ENCODE results near the gene NPEPL1.
A peak's percentile ranks its signal among the peaks of the same experiment; 100 is the strongest.

The NPEPL1 gene

DNA sequence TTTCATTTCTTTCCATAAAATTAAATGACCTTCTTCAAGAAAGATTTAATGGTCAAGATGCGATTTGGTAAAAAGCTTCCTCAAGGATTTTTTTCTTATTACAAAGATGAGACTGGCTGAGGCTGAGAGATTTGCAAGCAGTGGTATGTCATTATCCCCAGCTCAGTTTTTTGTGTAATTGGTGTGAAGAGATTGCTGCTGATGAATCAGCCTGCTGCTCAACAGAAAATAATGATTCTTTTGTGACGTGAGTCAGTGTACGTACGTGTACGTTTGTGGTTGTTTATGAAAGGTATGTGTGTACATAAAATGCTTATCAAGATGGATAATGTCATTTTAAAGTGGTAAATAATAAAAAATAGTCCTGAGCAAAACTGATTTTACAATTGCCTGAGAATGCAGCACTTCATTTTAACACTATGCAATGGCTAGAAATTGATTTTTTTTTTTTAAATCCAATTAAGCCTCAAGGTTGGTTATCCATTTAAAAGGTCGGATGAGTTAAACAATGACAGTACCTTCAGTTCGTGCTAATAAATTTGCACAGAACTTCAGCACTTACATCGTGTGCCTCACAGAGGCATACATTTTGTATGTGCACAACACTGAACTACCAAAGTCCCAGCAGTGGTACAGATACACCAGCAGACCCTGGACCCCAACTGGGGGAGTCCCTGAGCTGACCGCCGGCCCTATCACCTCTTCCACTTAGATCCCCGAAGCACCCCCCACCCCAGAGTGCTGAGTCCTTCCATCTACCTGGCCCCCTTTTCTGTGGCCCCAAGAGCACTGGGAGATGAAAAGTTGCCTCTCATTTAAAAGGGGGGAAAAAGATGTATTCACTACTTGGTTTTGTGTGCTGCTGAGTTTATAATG, 9.7 kb upstream of the NPEPL1 start:
- no peak for DNase-seq (ENCODE audit: low read depth in 2 of 3, low spot score in 1 of 3)

DNA sequence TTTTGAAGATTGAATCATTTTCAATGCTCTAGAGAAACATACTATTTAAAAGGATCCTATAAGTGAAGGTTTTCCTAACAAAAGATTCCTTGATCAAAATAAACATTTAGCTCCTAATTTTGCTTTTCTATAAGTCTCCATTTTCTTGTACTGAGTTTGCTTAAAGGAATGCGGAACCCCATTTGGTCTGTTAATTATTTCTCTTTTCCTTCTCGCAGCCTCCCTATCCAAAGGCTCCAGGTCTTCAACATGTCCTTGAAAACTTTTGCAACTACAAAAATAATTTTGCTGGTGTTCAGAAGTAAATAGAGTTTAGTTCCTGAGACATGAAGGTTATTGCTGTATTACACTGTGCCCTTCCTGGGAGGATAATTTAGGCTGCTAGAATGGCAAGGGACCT, 8.3 kb upstream of the NPEPL1 start:
- no peak for DNase-seq (ENCODE audit: low read depth in 2 of 3, low spot score in 1 of 3)

DNA sequence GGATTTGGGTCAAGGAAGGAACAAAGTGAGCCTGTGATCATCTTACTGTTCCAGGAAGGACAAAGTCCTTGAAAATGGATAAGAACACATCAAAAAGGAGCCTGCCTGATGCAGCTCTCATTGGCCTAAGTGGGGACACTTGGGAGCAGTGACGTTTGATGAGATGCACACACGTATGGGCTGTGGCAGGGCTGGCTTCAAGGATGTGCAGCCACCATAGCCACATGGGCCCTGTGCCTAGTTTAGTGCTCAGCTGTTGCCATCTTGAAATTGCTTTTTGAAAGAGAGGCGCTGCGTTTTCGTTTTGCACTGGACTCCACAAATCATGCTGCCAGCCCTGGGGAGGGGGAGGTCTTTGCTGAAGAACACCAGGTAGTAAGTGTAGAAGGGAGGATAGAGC, 6.6 kb upstream of the NPEPL1 start:
- DNase-seq (ENCODE audit: low read depth in 2 of 3, low spot score in 1 of 3), result no peak

DNA sequence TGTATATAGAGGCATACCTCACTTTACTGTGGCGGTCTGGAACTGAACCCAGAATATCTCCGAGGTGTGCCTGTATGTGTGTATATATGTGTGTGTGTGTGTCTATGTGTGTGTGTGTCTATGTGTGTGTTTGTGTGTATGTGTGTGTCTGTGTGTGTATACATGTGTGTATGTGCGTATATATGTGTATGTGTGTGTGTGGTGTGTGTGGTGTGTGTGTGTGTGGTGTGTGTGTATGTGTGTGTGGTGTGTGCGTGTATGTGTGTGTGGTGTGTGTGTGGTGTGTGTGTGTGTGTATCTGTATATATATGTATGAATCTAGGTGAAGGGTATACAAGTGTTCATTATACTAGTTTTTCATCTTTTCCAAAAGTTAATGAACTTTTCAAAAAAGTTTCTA, 4.2 kb upstream of the NPEPL1 start:
- no peak for DNase-seq (ENCODE audit: low read depth in 2 of 3, low spot score in 1 of 3)

DNA sequence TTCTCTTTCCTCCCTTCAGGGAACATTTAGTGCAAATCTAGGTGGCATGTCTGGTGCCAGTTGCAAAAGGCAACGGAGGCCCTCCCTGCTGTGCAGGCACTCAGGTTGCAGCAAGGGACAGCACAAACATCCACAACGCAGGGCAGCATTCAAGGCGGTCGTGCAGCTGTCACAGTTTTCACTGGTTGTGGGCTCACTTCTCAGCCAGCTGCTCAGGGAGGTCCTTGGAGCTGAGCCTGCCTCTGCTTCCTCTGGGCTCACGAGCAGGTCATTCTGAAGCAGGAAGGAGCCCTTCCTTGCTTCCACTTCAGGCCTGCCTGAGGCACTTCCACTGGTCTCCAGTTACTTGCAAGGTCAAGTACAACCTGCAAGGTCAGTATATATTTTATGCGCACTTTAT, 3.8 kb upstream of the NPEPL1 start:
- no peak for DNase-seq (ENCODE audit: low read depth in 2 of 3, low spot score in 1 of 3)

DNA sequence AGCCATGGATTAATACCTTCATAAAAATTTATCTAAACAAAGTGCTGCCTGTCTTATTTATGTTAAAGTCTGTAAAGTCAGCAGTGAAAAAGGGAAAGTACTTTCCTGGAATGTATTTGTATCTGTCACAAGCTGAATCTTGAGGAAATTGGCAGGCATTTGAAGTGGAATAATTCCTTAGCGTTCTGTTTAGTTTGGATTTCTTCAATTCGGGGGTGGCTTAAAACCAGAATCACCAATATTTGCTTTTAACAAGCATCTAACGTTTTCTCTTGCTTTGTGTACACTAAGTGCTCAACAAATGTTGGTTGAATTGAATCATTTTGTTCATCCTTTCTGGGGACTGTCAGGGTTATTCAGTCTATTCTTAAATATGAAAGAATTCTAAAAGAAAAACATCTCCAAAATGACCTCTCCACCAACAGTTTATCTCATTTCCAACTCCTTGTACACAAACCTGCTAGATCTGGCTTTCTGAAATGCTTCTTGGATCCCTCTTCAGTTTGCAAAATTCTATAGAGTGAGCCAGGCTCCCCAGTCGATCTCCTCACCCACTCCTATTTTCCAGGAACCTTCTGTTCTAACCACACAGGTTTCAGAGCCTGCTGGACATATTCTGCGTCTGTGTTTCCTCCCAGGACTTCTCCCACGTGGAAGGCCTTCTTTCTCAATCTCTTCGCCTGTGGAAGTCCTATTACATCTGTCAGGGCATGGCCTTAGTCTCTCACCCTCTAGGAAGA, 2.0 kb upstream of the NPEPL1 start:
- DNase-seq (ENCODE audit: low read depth in 2 of 3, low spot score in 1 of 3), result no peak

DNA sequence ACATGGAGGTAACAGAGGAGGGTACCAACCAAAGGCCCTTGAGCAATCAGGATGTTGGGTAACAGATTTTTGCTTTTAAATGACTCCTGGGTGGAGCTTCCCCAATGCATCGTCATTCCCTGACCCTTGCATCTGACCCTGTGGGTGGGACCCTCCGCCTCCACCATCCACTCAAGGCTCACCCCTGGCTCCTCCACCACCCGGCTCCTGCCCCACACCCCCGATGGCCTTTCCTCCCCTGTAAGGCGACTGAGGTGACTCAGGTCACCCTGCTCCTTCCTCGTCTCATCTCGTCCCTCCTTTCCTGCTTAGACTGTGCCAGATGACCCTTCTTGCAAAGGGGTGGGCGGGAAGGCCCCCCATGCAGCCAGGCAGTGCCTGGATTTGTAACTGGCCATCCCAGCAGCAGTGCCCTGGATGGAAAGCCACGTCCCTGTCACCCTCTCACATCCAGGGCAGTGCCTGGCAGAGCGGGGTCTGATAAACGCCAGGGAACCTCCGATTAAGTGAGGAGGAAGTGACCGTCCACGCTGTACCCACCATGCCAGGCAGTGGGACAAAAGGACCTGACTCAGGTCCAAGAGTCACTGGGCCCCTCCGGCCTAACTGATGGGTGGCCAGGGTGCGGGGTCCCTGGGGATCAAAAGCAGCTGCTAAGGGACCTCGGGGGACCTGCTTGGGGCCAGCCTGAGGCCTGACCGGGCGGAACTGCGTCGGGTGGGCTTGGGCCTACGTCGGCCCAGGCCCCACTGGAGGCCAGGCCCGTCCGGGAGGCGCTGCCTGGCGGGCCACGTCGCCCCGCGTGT, 624 bp upstream of the NPEPL1 start:
- no peak for DNase-seq (ENCODE audit: low read depth in 2 of 3, low spot score in 1 of 3)

DNA sequence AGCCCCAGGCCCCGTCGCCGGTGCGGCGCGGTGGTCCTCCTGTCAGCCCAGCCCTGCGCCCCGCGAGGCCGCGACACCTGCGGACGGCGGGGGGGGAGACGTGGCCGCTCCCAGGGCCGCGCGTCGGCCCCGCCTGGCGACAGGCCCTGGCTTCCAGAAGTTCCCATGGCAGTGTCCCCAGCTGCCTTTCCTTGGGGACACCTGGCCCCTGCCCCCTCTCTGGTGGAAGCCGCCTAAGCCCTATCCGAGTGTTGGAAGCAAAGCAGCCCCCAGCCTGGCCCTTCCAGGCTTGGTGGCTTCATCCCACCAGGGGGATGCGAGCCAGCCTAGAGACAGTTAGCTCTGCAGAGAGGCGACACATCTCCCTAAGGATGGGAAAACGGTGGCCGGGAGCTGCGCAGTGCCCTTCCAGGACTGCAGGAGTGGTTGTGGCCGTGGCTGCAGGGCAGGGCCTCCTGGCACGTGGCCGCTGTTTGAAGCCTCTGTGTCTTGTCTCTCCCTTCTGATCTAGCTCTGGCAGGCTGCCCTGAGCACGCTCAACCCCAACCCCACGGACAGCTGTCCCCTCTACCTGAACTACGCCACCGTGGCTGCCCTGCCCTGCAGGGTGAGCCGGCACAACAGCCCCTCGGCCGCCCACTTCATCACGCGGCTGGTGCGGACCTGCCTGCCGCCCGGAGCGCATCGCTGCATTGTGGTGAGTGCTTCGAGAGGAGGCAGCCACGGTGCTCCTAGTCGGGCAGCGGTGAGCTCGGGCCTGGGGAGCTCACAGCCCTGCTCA, 816 bp downstream of the NPEPL1 start:
- peak in 1 of 3 donors; percentile 14 for DNase-seq (ENCODE audit: low read depth in 2 of 3, low spot score in 1 of 3)

DNA sequence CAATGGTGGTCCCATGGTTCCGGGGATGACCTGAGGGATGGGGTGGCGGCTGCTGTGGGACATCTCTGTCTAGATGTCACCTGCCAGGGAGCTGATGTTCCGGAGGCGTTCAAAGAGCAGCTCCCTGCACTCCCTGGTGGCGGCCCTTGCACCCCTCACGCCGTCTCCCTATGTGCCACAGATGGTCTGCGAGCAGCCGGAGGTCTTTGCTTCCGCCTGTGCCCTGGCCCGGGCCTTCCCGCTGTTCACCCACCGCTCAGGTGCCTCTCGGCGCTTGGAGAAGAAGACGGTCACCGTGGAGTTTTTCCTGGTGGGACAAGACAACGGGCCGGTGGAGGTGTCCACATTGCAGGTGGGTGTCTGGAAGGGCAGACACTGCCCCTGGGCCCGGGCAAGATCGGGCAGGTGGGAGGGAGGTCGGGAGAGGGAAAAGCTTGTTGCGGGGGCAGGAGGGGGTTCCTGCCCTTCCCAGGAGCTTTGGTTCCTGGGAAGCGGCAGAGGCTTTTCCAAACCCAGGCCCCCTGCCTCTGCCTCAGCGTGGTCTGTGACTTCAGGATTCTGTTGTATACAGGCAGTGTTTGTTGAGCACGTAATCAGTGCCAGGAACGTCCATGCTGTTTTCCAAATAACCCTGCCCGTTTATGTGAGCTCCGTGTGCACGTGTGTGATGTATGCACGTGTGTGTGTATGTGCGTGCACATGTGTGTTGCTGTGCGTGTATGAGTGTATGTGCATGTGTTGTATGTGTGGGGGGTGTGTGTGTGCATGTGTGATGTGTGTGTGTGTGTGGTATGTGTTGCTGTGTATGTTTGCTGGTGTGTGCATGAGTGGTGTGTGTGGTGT, 1.9 kb downstream of the NPEPL1 start:
- DNase-seq (ENCODE audit: low read depth in 2 of 3, low spot score in 1 of 3), result no peak

DNA sequence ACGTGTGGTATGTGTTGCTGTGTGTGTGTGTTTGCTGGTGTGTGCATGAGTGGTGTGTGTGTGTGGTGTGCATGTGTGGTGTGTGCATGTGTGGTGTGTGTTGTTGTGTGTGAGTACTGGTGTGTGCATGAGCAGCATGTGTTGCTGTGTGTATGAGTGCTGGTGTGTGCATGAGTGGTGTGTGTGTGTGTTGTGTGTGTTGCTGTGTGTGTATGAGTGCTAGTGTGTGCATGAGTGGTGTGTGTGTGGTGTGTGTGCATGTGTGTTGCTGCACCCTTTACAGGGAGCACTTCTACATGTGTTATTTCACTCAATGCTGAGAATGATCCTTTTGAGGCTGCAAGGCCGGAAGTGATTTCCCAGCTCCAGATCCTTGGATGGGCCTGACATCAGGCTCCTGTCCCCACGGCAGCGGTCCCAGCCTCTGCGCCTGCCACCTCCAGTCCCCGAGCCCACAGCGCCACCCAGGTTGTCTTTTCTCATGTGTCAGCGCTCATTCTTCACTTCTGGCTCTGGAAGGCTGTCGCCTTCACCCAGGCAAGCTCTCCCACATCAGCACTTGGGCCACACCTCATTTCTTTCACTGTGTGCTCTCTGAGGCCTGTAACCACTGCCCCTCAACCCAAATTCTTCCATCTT, 2.6 kb downstream of the NPEPL1 start:
- DNase-seq (ENCODE audit: low read depth in 2 of 3, low spot score in 1 of 3), result no peak

DNA sequence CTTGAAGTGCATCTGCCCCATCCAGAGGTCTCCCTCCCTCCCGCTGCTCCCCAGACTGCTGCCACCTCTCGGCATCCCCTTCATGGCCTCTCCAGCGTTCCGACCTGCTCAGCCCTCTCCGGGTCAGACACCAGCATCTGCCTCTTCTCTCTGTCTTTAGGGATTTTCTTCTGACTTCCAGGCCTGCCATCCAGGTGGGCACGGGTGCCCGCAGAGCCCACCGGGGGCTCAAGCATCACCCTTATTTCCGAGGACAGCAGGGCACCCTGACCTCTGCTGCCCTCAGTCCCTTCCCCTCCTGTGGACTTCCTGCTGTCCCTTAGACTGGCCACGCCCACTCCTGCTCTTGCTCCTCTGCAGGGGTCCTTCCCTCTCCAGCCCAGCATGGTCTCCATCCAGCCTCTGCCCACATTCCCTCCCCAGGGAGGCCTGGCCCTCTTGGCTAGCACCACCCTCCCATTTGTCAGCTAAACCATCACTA, 3.3 kb downstream of the NPEPL1 start:
- no peak for DNase-seq (ENCODE audit: low read depth in 2 of 3, low spot score in 1 of 3)

DNA sequence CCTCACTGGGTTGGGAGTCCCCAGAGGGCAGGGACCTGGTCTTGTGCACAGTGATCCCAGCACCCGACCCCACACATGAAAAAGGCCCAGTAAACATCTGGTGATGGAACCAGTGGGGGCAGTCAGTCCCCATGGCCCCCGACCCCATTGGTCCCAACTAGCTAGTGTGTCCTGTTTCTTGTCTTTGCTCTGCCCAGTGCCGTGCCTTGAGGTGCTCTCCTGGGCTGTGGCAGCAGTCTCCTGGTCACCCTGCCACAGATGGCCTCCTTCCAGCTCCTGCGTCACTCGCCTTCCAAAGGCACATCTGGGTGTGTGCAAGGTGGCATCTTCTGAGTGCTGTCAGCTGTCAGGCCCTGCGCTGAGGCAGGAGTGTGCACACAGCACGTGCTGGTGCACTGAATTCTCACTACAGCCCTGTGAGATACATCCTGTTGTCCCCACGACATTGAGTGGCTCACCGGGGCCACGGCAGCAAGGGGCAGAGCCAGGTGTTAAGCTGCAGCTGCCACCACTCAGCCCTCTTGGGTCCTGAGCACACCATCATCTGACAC, 3.9 kb downstream of the NPEPL1 start:
- DNase-seq (ENCODE audit: low read depth in 2 of 3, low spot score in 1 of 3), result no peak

DNA sequence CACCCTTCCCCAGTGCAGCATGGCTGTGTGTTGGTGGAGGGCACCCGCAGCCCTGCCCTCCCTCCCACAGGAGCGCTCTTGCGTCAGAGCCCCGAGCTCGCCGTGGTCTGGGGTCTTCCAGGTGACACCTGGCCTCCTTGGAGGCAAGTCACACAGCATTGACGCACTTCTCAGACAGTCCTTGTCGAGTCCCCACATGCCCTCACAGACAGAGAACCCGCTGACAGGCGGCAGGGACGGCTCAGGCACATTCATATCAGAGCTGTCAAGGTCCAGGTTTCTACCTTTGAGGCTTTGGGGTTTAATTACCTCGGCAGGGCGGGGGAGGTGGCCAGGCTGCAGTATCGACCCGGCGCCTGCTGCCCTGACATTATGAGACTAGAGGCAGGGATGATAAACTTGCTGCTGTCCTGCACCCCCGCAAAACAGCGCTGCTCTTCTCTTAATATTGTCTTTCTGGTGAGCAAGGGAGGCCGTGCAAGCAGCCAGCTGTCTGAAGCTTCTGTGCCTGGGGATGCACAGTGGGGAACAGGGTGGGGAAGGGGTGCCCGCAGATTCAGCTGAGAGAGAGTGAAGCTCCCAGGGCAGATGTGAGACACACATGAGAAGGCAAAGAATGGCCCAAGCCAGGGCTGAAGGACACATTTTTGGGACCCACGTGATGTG, 4.7 kb downstream of the NPEPL1 start:
- DNase-seq (ENCODE audit: low read depth in 2 of 3, low spot score in 1 of 3), result no peak

DNA sequence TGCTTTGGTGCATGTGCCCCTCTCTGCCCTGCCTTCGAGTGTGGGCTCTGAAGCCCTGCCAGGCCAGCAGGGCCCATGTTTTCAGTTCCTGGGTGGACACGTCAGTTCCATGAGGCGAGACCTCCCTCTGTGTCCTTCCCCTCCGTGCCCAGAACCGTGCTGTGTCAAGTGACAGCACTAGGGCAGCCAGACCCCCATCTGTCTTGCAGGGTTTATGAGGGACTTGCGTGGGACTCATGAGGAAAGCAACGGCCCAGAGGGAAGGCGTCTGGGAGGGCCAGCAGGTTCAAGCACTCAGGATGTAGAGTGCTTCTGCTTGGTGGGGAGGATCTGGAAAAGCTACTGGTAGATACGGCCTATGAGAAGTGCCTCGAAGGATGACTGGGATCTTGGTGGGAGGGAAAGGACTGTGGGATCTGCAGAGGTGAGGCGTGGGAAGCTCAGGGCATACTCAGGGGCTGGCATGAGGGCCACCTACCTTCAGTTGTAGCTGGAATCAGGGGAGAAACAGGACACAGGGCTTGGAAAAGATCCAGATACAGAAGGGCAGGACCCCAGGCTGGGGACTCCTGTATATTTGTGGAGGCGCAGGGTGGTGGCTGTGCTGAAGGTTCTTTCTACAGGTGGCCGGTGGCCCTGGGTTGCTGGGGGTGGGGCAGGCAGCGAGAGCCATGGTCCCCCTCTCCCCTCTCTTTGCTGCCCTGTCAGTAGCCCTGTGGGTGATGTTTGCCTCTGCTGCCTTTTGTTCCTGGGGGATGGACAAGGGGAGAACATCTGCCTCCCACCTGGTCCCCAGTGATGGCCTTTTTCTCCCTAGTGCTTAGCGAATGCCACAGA, 5.5 kb downstream of the NPEPL1 start:
- DNase-seq (ENCODE audit: low read depth in 2 of 3, low spot score in 1 of 3), result no peak

DNA sequence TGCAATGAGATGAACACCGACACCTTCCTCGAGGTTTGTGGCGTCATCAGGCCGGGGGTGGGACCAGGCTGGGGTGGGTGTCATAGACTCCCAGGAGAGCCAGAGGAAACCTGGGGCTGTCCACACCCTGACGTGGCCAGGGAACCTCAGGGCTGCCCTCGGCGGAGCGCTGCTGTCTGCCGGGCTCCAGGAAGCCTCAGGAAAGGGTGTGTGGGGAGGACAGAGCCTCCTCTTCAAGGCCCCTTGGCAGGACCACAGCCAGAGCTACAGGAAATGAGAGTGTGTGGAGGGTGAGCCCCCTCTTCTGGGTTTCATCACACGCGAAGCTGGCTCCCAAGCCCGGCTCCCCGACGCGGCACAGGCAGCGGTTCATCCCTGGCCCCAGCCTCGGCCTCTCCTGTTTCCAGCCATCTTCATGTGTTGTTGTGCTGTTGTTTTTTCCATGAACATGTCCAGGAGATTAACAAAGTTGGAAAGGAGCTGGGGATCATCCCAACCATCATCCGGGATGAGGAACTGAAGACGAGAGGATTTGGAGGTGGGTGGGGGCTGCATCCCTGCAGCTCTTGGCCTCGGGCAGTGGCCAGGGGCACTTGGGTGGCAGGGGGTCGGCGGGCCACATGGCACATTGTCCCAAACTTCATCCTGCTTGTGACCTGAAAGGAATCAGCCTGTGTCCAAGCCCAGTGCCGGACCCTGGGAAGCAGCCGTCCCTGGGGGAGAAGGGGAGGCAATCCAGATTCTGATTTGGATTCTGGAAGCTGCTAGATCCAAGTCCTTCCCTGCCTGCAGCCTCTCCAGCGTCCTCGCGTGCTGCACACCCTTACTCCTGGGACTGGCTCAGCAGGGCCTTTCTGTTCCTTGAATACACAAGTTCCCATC, 6.4 kb downstream of the NPEPL1 start:
- DNase-seq (ENCODE audit: low read depth in 2 of 3, low spot score in 1 of 3), result no peak

DNA sequence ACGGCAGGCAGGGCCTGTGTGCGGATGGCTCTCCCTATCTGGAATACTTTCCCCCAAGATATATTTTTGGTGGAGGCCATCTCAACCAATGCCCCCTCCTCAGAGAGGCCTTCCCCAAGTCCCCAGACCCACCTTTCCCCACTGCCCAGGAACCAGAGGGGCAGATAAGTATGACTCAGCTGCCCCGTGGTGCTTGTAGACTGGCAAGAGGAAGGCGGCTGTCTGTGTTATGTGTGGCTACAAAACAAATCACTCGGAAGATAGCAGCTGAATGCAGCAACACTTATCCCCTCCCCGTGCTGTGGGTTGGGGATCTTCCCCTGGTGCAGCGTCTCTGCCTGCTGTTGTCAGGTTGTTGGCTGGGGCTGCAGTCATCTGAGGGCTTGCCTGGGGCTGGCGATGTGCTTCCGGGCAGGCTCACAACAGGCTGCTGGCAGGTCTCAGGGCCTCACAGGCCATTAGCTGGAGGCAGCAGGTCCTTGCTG, 7.1 kb downstream of the NPEPL1 start:
- DNase-seq (ENCODE audit: low read depth in 2 of 3, low spot score in 1 of 3), result no peak
